Measurements from ENCODE around the gene HMGCS1.
"Not testable (repeated sequence)": the region's sequence is repeated elsewhere in the genome, so short reads cannot be mapped to it uniquely, and the experiment has no call there.

The HMGCS1 gene

DNA sequence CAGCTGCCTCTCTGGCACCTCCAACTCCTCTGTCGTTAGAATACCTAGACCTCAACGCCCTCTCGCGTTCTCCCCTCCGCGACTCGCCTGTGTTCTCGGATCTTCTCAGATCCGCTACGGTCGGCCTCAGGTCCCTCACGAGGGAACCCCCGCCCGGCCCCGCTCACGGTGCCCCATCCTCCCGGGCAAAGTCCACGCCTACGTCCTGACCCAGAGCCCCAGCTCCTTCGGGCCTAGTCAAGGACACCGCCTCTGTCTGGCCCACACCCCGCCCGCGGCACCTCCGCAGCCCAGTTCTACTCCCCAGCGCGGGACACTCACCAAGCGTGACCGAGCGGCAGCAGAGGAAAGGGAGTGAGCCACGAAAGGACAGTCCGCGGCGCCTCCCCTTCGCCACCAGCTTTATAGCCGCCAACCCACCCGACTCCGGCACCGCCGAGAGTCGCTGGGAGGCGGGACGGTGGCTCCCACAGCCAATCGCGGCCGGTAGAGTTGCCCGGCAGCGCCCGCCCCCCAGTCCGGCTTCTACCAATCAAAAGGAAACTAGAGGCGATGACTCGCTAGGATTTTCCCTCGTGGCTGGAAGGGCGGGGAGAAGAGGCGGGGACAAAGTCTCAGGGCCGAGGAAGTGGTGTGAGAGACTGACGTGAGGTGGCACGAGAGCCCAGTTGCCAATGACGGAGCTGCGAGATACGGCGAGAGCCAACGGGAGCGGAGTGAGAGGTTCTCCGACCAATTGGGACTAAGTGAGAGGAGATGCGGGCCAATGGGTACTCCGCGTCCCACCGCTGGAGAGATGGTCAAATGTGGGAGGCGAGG, at the start of gene HMGCS1:
TSS of gene HMGCS1 (minus strand) at position 378 of the 819 bp plus-strand sequence. CDS start 14,447 bp downstream, outside the sequence.
- peak; percentile 97 for DNase-seq (ENCODE audit: low read depth)

DNA sequence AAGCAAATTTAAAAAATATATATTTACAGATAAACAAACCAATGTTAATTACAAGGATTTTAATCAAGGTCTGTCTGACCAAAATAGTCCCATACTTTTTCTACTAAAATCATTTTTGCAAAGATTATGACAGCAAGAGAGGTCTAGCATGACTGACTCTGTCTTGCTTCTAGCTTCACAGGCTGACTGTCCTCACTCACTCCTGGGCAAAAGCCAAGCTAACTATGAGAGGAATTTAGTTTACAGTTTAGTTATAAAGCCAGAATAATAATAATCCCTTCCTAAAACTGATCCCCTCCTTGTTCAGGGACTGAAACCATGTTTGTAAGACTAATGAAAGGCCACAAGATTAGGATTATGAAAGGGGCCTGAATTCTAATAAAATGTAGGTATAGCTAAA, 45.5 kb upstream of the HMGCS1 start:
- DNase-seq (ENCODE audit: low read depth) = no peak

- no peak for DNase-seq (ENCODE audit: low read depth)
These were observed 45.1 kb upstream of the HMGCS1 start for GRCh38 chr5:43358301-43358700.

GRCh38 chr5:43357878-43358281, 44.7 kb upstream of the HMGCS1 start:
- no peak for DNase-seq (ENCODE audit: low read depth)

- DNase-seq (ENCODE audit: low read depth) = no peak
These were observed 43.9 kb upstream of the HMGCS1 start for GRCh38 chr5:43357067-43357466.

DNA sequence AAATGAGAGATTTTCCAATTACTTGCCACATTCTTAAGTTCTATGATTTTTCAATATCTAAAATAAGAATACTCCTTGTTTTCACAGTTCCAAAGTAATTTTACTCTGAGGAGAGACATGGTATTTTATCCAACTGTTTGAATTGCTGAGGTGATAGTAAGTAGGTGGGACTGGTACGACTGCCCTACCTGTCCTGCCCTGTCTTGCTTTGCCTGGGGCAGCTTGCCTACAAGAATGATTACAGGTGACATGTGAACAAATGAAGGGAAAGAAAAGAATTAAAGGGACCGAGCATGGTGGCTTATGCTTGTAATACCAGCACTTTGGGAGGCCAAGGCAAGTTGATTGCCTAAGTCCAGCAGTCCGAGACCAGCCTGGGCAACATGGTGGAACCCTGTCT, 41.6 kb upstream of the HMGCS1 start:
- DNase-seq (ENCODE audit: low read depth) = no peak

DNA sequence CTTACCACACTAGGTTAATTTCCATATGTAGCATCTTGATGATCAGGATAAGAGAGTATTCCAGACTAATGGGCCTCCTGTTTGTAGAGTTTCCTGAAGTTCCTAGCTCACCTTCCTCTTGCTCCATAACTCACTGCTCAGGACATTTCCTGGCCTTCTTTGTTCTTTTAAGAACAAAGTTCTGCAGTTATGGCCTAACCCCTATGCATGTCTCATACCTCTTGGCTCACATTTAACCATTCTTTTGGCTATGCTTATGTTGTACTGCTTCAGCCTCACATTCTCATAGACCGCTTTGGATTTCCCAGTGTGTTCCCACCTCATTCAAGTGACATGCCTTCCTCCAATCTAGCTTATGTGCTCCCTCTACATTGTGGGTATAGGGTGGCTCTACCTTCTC, 40.5 kb upstream of the HMGCS1 start:
- DNase-seq (ENCODE audit: low read depth) = no peak

- DNase-seq (ENCODE audit: low read depth) = no peak
These were observed 39.7 kb upstream of the HMGCS1 start for GRCh38 chr5:43352915-43353314.

- no peak for DNase-seq (ENCODE audit: low read depth)
These were observed 38.9 kb upstream of the HMGCS1 start for GRCh38 chr5:43352131-43352530.

DNA sequence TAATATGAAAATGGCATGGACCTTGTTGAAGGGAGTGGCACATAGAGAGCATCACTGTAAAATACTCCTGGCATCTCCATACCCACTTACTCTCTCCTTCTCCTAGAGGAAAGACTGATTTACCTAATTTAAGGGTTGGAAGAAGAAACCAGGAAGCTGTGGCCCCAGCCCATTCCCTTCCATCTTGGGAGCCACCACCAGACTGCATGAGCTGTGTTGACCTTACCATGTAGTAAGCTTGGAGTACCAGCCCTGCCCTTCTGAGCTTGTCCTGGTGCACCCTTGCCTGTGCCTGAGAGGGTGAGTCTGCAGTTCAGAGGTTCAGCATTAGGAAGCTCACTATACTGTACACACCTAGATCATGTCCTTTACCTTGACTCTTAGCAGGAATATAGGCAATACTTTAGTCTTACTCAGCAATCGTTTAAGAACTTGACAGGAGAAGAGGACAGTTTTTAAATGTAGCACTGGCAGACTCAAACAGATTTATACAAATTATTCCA, 35.7 kb upstream of the HMGCS1 start:
- no peak for DNase-seq (ENCODE audit: low read depth)

GRCh38 chr5:43348207-43348606, 35.0 kb upstream of the HMGCS1 start:
- DNase-seq (ENCODE audit: low read depth) = no peak

DNA sequence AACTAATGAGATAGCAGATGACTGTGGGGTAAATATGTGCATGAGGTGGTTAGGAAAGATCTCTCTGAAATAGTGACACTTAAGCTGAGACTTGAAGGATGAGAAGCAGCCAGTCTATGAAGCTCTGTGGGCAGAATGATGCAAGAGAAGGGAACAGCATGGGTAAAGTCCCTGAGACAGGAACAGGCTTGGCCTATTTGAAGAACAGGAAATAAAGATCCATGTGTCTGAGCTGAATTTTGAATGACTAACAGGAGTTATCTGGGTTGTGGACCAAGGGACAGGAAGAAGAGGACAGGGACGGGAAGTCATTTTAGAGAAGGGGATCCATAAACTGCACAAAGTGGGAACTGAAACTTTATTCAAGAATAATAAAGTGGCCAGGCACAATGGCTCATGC, 25.6 kb upstream of the HMGCS1 start:
- DNase-seq (ENCODE audit: low read depth) = no peak

GRCh38 chr5:43336159-43336558, 22.9 kb upstream of the HMGCS1 start:
- no peak for DNase-seq (ENCODE audit: low read depth)

DNA sequence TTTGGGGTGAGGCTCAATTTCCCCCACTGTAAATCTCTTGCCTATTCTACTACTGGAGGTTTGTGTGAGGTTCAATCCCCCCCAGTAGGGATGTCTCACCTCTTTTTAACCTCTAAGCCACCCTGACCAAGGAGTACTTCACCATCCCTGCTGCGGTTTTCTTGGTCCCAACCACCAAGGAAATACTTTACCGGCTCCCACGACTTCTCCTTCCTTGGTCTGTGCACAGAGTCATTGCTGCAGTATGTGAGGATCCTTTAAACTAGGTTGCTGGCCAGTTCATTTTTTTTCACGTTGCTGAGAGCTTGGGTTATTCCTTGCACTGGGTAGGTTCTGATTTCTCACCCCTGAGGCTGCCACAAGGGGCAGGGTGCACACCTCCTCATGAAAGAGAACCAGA, 22.5 kb upstream of the HMGCS1 start:
- DNase-seq (ENCODE audit: low read depth) = no peak

DNA sequence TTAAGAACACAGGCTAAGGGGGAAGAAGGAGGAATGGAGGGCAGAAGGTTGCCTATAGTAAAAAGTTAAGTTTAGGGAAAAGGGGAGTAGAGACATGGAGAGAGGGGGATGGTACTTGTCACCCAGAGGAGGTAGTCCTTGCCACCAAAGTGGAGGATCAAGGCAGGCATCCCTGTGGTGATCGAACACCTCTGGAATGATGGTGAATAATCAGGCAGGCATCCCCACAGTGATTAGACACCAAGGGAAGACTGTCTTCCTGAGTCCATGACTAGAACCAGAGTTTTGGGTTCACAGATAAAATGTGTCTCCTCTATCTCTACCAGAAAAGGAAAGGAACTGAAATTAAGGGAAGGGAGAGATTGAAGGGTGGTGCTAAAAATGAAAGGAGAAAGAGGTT, 19.2 kb upstream of the HMGCS1 start:
- DNase-seq (ENCODE audit: low read depth) = no peak

GRCh38 chr5:43325624-43326023, 12.4 kb upstream of the HMGCS1 start:
- not testable (repeated sequence) for DNase-seq (ENCODE audit: low read depth)

GRCh38 chr5:43323488-43323887, 10.3 kb upstream of the HMGCS1 start:
- DNase-seq (ENCODE audit: low read depth) = not testable (repeated sequence)

DNA sequence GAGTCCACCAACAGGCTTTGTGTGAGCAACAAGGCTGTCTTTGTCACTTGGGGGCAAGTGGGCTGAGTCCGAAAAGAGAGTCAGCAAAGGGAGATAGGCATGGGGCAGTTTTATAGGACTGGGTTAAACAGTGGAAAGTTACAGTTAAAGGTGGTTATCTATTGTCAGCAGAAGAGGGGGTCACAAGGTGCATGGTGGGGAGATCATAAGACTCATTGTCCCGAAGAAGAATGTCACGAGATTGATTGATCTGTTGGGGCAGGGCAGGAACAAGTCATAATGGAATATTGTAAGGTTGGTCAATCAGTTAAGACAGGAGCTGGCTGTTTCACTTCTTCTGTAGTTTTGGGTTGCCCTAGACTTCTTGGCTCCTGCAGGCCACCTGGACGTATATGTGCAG, 7.6 kb upstream of the HMGCS1 start:
- no peak for DNase-seq (ENCODE audit: low read depth)

DNA sequence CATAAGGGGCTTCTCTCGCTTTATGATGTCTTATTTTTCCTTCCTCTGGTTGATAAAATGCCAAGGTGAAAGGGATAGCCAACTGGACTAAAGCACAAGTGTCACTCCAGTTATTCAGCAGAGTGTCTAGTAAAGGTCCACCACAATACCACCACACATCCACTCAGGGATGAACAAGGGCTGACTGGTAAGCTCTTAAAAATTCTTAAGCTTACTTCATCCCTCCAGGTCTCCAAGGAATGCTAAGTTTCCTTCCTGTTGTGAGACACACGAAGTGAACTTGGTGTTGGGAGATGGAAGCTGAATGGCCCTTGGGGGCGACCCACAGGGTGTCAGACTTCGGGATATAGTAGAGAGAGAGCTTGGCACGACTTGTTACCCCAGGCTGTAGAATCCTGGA, 3.2 kb upstream of the HMGCS1 start:
- DNase-seq (ENCODE audit: low read depth) = no peak

DNA sequence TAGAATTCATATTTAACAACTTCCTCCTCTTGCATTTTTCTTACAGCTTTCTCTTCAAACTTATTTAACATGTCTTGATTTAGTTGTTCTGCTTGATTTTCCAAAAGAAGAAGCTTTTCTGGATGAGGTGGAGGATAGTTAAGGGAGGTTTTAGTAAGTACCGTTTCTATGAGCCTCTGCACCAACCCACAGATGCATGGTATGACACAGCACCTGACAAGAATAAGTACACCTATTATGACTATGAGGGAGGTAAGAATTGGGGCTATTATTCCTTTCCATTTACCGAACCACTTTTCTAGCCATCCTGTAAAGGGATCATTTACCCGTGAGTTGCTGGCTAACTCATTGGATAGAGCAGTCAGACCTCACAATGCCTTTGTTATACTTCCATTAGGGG, 2.5 kb upstream of the HMGCS1 start:
- no peak for DNase-seq (ENCODE audit: low read depth)

GRCh38 chr5:43315263-43315662, 2.1 kb upstream of the HMGCS1 start:
- no peak for DNase-seq (ENCODE audit: low read depth)

DNA sequence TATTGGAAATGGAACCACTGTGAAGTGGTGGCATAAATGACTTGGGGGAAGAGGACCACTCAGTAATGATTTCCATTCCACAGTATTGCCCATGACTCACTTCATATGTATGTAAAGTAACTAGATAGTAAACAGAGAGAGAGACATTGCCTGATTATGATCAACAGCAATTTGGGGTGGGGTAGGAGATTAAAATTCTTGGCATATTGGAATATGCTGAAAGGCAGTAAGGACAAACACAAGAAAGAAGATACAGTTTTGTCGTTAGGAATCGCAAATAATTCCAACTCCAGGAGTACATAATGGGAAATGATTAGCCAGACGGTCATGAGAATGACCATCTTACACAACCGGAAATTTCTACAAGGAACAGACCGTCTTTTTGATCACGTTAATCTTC, 1.5 kb upstream of the HMGCS1 start:
- DNase-seq (ENCODE audit: low read depth) = no peak

GRCh38 chr5:43313854-43314457, 744 bp upstream of the HMGCS1 start:
- DNase-seq (ENCODE audit: low read depth) = no peak

DNA sequence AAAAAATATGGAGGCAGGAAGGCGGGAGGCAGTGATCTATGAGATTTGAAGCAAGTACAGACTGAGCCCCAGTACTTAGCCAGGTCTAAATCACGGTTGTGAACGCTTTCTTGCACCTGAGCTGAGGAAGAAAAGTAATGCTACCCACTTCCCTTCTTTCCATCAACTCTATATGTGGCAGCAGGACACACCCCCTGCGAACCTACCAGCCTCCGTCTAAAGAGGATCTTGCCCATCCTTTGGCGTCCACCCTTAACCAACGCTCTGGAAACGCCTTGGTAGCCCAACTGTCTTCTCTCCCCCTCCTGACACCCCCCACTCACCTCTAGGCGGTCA, 545 bp downstream of the HMGCS1 start:
- no peak for DNase-seq (ENCODE audit: low read depth)

All from T-helper 22 cell (primary cell).